ENCODE data around the gene PARP16. TPM values are rescaled to one million over a fixed set of nuclear protein-coding genes. Genes with fewer than 3 reads are reported as not detected.
A peak's percentile ranks its signal among the peaks of the same experiment; 100 is the strongest.

Gene PARP16
- 6.8 TPM for total RNA-seq

DNA sequence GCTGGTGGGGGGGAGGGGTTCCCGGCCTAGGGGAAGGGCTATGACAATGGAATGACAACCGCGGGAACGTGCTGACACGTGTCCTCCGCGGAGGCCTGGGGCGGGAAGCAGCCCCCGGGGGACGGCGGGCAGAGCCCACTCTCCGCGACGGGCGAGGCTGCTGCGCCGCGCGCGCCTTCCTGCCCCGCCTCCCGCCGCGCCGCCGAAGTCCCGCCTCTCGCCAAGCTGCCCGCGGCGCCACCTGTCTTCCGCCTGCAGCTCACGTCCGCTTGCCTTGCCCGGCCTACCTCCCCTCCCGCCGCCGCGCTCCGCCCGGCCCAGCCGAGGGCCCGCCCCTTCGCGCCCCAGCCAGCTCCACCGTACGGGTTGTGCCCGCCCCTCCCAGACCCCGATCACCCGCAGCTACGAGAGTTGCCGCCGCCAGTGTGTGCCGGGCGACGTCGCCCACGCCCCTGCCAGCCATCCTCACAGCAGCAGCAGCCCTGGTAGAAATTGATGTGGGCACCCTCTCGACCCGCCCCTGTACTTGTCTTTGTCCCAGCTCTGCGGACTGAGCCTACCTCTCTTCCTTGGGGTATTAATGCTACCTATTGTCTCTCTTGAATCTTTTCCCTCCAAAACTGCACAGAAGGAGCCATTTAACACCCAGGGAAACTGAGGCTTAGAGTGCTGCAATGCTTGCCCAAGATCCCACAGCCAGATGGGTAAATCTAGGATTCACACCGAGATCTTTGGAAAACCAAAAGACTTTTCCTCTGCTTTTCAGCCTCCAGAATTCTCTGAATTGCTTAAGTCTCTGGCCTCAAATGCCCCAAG lies at the start of gene PARP16:
Gene PARP16, minus strand, starts transcription at position 180 of the 816 bp plus-strand sequence. CDS start 457 bp downstream, outside the sequence.
- peak; percentile 75 for DNase-seq

GRCh38 chr15:65335278-65336055 lies 48.8 kb upstream of the PARP16 start:
- DNase-seq = no peak

DNA sequence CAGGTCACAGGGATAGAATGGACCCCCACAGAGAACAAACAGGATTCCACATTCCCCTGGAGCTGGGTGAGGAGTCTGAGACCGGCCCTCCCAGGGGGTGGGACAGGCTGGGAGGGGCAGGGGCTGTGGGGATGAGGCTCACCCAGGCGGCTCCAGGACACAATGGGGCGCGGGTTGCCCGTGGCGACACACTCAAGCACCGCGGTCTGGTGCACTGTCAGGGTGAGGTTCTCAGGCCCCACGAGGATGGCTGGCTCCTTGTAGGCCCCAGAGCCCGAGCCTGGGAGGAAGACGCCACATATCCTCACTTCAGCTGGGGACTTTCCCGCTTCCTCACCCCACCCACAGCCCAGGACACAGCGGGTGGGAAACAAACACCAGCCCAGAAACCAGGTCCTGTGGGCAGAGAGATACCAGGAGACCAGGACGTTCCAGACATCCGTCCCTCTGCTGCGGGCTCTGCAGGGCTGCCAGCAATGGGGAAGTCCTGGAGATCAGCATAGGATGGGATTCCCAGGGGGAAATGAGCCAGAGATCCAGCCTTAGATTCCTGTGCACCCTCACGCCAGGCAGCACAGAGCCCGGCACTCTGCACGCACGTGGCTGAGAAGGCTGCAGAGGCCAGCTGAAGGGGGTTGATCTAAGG lies 48.0 kb upstream of the PARP16 start:
- DNase-seq = no peak

- no peak for DNase-seq
Measured at GRCh38 chr15:65333856-65334255, 47.2 kb upstream of the PARP16 start.

GRCh38 chr15:65333148-65333820 lies 46.6 kb upstream of the PARP16 start:
- DNase-seq = no peak

DNA sequence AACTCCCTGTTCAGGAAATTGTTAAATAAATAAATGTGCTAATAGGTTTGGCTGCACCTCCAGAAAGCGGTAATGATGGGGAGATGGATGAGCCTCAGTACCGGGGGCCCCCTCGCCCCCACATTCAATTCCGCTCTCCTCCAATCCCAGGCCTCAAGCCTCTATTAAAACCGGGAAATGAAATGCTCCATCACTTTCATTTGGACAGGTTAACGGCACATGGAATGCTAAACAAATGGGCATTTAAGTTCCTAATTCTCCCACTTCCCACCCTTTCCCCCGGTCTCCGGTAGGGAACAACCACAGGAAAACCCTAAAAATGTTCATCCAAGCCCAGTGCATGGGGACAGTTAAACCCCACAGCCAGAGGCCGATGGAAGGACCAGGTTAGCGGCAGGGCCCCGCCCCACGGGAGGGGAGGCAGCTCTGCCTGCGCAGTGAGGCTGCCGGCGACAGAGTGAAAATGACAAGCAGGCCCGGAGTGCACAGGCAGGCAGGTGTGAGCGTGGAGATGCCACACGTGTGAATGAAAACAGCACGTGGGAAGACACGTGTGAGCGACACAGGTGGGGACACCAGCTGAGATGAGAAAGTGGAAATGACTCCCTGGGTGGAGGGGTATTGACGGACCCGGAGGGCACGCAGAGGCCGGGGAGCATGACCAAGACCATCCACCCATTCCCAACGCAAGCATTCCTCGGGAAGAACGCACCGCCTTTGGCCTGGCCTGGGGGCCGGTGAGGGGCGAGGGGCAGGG lies 45.9 kb upstream of the PARP16 start:
- DNase-seq = no peak

- no peak for DNase-seq
Measured at GRCh38 chr15:65331811-65332210, 45.1 kb upstream of the PARP16 start.

DNA sequence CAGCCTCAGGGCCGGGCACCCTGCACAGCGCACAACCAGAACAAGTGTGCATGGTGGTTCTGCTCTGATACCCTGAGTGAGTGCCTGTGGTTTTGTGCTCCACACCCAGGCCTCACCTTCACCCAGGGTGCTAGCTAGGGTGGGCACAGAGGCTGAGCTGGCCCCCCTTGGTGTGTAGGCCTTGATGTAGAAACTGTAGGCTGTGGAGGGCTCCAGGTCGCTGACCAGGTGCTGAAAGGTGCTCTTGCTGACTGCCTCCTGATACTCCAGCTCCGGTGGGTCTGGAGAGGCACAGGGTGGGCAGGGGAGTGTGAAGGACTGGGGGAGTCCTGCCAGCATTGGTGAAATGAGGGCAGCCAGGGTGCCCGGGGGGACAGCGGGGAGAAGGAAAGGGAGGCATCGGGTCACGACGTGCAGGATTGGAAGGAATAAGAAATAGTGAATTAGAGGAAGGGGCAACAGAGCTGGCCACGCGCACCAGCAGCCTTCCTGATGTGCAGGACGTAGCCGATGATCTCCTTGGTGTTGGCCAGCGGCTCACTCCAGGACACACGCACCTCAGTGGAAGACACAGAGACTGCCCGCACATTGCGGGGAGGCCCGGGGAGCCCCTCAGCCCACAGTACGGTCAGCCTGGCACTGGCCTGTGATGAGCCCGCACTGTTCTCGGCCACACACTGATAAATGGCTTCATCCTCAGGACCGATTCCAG lies 44.4 kb upstream of the PARP16 start:
- no peak for DNase-seq

DNA sequence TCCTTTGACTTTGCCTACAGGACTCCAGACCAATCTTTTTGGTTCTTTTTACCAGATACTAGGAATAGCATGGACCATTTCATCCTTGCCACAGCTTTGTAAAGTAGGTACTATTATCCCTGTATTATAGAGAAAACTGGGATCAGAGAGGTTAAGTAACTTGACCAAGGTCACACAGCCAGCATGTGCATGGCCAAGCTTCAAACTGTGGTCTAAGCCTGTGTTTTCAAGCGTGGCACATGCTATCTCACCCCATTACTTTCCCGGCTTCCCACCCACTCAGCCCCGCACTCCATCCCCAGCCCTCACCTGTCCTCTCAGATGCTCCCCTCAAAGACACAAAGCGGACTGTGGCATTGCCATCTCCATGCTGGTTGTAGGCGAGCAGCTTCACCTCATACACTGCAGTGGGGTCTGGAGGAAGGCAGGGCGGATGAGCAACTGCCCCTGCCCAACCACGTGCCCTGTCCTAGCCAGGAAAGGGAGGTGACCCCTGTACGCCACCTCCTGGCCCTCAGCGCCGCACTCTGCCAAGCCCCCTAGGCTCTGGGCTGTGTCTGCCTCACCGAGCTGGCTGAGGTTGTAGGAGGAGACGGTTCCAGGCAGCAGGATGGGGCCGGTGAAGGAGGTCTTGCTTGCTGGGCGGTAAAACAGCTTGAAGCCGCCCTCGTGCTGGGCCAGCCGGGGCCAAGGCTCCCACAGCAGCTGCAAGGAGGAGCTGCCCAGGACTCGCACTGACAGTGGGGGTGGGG lies 43.5 kb upstream of the PARP16 start:
- no peak for DNase-seq

GRCh38 chr15:65329288-65329983 lies 42.8 kb upstream of the PARP16 start:
- no peak for DNase-seq

DNA sequence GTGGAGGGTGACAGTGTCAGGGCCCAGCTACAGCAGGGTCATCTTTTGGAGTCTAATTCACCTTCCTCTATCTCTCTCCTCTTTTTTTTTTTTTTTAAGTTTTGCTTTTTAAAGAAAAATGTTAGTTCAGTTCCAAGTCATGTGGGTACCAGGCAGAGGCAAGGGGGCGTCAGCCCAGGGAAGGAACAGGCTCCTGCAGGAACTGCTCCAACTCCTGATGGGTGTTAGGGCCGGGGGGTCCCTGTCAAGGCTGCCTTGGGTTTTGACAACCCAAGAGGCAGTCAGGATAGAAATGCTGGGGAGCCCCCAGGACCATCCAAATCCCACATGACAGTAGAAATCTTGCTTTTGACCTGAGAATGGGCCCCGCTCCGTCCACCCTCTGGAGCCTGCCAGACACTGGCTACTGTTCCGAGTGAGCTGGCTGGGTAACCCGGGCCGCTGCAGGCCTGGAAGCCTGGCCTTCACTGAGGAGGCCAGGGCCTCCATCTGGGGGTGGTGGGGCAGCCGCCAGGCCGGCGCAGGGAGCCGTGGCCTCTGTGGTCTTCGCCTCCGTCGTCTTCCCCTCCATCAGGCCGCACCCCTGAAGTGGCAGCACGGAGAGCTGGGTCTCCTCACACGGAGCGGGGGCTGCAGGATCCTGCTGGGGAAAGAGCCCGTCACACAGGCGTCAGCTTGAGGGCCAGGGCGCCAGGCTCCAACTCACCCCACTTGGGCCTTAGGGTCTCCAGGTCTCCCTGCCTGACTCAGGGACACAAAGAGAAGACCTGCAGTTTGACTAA lies 42.0 kb upstream of the PARP16 start:
- no peak for DNase-seq

- DNase-seq = no peak
Measured at GRCh38 chr15:65327651-65328393, 41.1 kb upstream of the PARP16 start.

DNA sequence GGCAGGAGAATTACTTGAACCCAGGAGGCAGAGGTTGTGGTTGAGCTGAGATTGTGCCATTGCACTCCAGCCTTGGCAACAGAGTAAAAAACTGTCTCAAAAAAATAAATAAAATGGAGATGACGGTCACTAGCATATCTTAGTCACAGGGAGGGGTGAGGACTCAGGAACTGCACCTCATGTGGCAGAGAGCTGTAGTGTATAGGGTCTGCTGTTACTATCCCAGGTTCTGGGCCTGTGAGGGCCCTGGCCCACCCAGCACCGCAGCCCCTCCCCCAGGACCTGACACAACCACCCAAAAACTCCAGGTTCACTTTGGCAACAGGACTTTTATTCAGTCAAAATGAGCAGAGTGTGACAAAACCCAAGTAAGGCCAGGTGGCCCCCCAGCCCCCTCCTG lies 40.1 kb upstream of the PARP16 start:
- DNase-seq = no peak

GRCh38 chr15:65326117-65326526 lies 39.4 kb upstream of the PARP16 start:
- no peak for DNase-seq

- peak; percentile 53 for DNase-seq
Measured at GRCh38 chr15:65323071-65323511, 36.4 kb upstream of the PARP16 start.

GRCh38 chr15:65318870-65319356 lies 32.2 kb upstream of the PARP16 start:
- peak; percentile 84 for DNase-seq

DNA sequence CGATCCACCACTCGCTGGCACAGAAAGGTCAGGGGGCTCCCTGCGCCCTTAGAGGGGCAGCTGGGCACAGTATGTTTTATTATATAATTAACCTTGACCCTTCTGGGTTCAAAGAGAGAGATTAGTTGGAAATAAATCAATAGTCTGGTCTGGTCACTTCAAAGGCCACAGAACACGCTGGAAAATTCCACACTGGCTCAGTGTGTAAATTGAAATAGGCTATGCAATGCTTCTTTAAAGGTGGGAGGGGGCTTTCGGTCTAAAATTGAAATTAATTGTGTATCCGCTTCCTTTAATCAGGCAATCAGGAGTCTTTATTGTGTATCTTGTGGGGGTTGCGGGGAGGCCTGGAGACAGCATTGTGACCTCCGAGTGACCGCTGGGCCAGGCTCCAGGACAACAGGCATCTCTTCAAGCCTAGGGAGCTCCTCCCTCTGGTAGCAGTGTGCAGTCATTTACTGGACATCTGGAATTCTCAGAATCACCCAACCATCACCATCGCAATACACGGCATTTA lies 25.8 kb upstream of the PARP16 start:
- no peak for DNase-seq

Measured in skin of body (tissue), 2 donors.